ENCODE results near the gene RAX2. TPM values are rescaled to one million over a fixed set of nuclear protein-coding genes. Genes with fewer than 3 reads are reported as not detected.

RAX2 gene
- total and polyA plus RNA-seq, 2 donors (not counting 1 experiment from before 2014, with no cell fraction given), result not detected

DNA sequence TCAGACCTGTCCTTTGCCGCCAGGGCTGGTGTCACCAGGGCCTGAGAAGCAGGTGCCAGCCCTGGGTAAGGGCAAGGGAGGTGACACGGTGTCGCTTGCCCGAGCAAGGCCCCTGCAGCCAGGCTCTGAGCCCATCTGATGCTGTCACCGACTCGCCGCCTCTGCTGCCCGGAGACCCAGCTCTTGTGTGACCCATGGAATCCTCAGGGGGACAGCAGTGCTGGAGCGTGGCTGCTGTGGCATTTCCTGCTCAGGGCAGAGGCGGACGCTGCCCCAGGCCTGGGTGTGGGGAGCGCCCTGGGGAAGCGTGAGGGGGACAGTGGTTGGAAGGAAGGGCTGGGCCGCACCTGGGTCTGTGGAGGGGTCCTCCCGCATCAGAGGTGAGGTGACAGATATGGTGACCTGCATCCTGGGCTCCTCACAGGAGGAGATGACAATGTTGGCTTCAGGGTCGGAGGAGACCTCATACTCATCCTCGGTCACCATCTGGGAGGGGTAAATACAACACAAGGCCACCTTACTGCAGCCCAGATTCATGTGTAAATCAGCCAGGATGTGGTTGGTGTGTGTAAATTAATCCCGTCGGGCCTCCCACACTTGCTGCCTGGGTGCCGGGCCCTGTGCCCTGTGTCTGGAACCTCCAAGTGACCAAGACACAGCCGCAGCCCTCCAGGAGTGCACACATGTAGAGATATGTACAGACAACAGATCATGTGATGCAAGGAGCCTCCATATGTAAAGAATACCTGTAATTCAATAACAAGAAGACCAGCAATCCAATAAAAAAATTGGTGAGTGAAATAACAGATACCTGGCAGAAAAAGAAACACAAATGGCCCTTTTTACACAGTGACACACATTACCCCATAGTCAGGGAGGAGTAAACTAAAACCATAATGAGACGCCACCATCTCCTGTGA, 41.7 kb upstream of the RAX2 start:
- Histone ChIP-seq H3K27me3 (ENCODE audit: control insufficient read depth, insufficient read depth, low read length) (no peaks in the 10 kb centered on the region), H3K9ac (ENCODE audit: insufficient read depth, low read length) (no peak overlapping the region), H3K79me2 (ENCODE audit: control insufficient read depth, insufficient read depth, low read length) (no peaks in the 10 kb centered on the region), H3K4me3 (replicated peaks in 1 of 4; ENCODE audit: control extremely low read depth in 1 of 4, insufficient read depth in 1 of 4, low read depth in 3 of 4, low read length in 4 of 4) (no peak overlapping the region), H3K4me1 (ENCODE audit: control insufficient read depth, extremely low read depth, insufficient read depth, low read length) (no peaks in the 10 kb centered on the region), H3K4me2 (ENCODE audit: extremely low read depth, insufficient read depth, low read length) (no peak overlapping the region), H4K20me1 (ENCODE audit: control insufficient read depth, extremely low read depth, insufficient read depth, low read length) (no peaks in the 10 kb centered on the region), H3K27ac (ENCODE audit: insufficient read depth, low read length) (no peak overlapping the region), H3K36me3 (ENCODE audit: control insufficient read depth, insufficient read depth, low read length) (no peaks in the 10 kb centered on the region), H2AFZ (ENCODE audit: low read length) (no peak overlapping the region), H3K9me3 (ENCODE audit: control insufficient read depth, insufficient read depth, low read depth, low read length) (no peaks in the 10 kb centered on the region)
- DNase-seq (ENCODE audit: low read depth in 2 of 2), result no peak
- TF ChIP-seq, protein P1, sequence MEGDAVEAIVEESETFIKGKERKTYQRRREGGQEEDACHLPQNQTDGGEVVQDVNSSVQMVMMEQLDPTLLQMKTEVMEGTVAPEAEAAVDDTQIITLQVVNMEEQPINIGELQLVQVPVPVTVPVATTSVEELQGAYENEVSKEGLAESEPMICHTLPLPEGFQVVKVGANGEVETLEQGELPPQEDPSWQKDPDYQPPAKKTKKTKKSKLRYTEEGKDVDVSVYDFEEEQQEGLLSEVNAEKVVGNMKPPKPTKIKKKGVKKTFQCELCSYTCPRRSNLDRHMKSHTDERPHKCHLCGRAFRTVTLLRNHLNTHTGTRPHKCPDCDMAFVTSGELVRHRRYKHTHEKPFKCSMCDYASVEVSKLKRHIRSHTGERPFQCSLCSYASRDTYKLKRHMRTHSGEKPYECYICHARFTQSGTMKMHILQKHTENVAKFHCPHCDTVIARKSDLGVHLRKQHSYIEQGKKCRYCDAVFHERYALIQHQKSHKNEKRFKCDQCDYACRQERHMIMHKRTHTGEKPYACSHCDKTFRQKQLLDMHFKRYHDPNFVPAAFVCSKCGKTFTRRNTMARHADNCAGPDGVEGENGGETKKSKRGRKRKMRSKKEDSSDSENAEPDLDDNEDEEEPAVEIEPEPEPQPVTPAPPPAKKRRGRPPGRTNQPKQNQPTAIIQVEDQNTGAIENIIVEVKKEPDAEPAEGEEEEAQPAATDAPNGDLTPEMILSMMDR (conservative IDR thresholded peaks at IDR 0.05 in 1 of 2, IDR thresholded peaks at IDR 0.05 in 1 of 2; ENCODE audit: low read depth in 1 of 2, low read length in 2 of 2), result no peak
- TF ChIP-seq EZH2 (IDR thresholded peaks at IDR 0.05; ENCODE audit: low read length, missing control alignments), result no peak

DNA sequence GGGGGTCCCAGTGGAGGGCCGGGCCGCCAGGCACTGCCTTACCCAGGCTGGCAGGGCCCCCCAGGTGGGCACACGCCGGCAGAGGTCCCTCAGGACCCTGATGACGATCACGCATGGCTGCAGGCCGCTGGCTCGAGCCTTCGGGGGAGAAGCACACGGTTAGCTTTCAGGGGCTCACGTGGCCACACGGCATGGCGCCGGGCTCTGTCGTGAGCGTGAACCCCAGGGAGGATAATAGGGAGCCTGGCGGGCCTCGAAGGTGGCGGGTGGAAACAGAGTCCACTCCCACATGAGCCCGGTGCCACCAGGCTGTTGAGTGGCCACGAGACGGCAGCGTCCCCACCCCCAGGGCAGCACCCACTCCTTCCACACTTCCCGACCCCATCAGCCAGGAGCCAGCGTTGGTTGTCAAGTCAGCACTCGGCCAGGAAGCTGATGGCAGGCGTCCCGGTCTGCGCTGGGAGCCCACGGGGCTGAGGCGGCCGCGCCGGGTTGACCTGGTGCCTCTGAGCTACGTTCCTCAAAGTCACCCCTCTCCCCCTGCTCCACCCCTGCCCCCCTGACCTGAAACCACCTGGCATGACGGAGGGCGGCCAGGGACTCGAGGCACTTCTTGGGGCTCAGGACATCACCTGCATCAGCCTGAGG, 38.8 kb upstream of the RAX2 start:
- Histone ChIP-seq H3K4me1 (ENCODE audit: control insufficient read depth, extremely low read depth, insufficient read depth, low read length) (no peaks in the 10 kb centered on the region), H3K4me3 (replicated peaks in 1 of 4; ENCODE audit: control extremely low read depth in 1 of 4, insufficient read depth in 1 of 4, low read depth in 3 of 4, low read length in 4 of 4) (no peak overlapping the region), H3K27me3 (ENCODE audit: control insufficient read depth, insufficient read depth, low read length) (no peaks in the 10 kb centered on the region), H3K79me2 (ENCODE audit: control insufficient read depth, insufficient read depth, low read length) (no peaks in the 10 kb centered on the region), H2AFZ (ENCODE audit: low read length) (no peak overlapping the region), H3K36me3 (ENCODE audit: control insufficient read depth, insufficient read depth, low read length) (no peaks in the 10 kb centered on the region), H3K9ac (ENCODE audit: insufficient read depth, low read length) (no peak overlapping the region), H4K20me1 (ENCODE audit: control insufficient read depth, extremely low read depth, insufficient read depth, low read length) (no peaks in the 10 kb centered on the region), H3K27ac (ENCODE audit: insufficient read depth, low read length) (no peak overlapping the region), H3K4me2 (ENCODE audit: extremely low read depth, insufficient read depth, low read length) (no peak overlapping the region), H3K9me3 (ENCODE audit: control insufficient read depth, insufficient read depth, low read depth, low read length) (peaks cover 3% of the 10 kb centered on the region)
- no peak for TF ChIP-seq EZH2 (IDR thresholded peaks at IDR 0.05; ENCODE audit: low read length, missing control alignments)
- TF ChIP-seq, protein P1 (conservative IDR thresholded peaks at IDR 0.05 in 1 of 2, IDR thresholded peaks at IDR 0.05 in 1 of 2; ENCODE audit: low read depth in 1 of 2, low read length in 2 of 2), result no peak
- DNase-seq (ENCODE audit: low read depth in 2 of 2), result no peak

DNA sequence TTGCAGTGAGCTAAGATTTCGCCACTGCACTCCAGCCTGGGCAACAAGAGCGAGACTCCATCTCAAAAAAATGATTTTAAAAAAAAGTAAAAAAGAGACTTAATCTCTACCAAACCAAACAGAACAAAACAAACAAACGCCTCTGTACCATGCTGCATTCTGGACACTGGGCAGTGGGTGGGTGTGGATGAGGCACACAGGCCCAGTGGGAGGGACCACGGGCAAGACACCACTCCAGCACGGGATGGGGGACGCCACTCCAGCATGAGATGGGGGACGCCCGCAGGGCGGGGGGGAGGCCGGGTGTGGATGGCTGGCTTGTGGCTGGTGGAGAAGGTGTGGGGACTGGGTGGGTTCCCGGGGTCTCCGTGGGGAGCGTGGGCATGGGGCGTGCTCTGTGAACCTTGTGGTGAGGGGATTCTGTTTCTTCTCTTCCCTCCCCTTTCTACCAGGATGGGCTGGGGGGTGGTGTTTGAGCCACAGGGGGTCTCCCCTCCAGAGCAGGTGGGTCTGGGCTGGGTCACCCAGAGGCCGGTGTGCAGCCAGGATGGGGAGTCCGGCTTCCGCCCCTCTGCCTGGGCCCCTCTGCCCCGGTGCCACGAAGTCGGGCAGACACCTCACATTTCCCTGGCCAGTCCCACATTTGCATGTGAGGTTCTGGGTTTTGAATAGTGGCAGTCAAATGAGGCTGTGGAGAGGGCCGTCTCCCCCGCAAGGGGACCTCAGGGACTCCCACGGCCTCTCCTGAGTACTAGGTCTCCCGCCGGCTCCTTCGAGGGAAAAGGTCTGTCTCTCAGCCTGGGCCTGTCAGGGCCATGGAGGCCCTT, 38.1 kb upstream of the RAX2 start:
- Histone ChIP-seq H3K27me3 (ENCODE audit: control insufficient read depth, insufficient read depth, low read length) (no peaks in the 10 kb centered on the region), H4K20me1 (ENCODE audit: control insufficient read depth, extremely low read depth, insufficient read depth, low read length) (no peaks in the 10 kb centered on the region), H3K36me3 (ENCODE audit: control insufficient read depth, insufficient read depth, low read length) (no peaks in the 10 kb centered on the region), H3K27ac (ENCODE audit: insufficient read depth, low read length) (no peak overlapping the region), H3K9ac (ENCODE audit: insufficient read depth, low read length) (no peak overlapping the region), H3K4me2 (ENCODE audit: extremely low read depth, insufficient read depth, low read length) (no peak overlapping the region), H3K4me1 (ENCODE audit: control insufficient read depth, extremely low read depth, insufficient read depth, low read length) (no peaks in the 10 kb centered on the region), H3K79me2 (ENCODE audit: control insufficient read depth, insufficient read depth, low read length) (no peaks in the 10 kb centered on the region), H2AFZ (ENCODE audit: low read length) (no peak overlapping the region), H3K9me3 (ENCODE audit: control insufficient read depth, insufficient read depth, low read depth, low read length) (peaks cover 3% of the 10 kb centered on the region), H3K4me3 (replicated peaks in 1 of 4; ENCODE audit: control extremely low read depth in 1 of 4, insufficient read depth in 1 of 4, low read depth in 3 of 4, low read length in 4 of 4) (no peak overlapping the region)
- no peak for DNase-seq (ENCODE audit: low read depth in 2 of 2)
- TF ChIP-seq, protein P1 (conservative IDR thresholded peaks at IDR 0.05 in 1 of 2, IDR thresholded peaks at IDR 0.05 in 1 of 2; ENCODE audit: low read depth in 1 of 2, low read length in 2 of 2), result no peak
- TF ChIP-seq EZH2 (IDR thresholded peaks at IDR 0.05; ENCODE audit: low read length, missing control alignments), result no peak

All from fibroblast of lung (primary cell).